ENCODE measurements around the gene SLC46A3. TPM values are rescaled to one million over a fixed set of nuclear protein-coding genes. Genes with fewer than 3 reads are reported as not detected.

Gene SLC46A3, protein sequence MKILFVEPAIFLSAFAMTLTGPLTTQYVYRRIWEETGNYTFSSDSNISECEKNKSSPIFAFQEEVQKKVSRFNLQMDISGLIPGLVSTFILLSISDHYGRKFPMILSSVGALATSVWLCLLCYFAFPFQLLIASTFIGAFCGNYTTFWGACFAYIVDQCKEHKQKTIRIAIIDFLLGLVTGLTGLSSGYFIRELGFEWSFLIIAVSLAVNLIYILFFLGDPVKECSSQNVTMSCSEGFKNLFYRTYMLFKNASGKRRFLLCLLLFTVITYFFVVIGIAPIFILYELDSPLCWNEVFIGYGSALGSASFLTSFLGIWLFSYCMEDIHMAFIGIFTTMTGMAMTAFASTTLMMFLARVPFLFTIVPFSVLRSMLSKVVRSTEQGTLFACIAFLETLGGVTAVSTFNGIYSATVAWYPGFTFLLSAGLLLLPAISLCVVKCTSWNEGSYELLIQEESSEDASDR
- total RNA-seq, result 2.1 and 4.9 TPM in 2 replicates

DNA sequence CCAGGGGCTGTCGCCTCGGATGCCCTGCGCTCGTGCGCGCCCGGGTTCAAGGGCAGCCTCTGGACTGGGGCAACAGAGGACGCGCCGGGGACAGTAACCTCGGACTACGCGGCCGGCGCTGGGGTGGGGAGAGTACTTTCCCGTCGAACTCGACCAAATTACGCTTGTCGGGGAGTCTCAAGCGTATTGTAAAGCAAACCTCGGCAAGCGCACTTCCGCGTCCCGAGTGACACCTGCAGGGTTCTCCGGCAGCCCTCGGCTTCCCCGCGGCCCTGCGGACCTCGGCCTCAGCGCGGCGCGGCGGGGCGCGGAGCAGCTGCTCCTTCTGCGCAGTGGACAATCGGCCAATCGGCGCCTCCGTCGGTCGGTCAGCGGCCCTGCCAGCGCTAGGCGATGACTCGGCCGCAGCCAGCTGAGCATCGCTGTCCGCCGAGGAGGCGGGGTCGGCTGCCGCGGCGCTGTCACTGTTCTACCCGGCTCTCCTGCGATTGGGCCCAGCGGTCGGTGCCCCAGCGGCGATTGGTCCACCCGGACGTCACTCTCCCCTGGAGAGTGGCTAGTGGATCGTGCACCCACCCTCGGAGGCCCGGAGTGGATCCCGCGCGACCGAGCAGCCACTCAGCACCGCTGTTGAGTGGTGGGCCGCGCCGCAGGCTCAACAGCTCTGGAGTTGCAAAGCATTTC, at the start of gene SLC46A3:
Gene SLC46A3 (minus strand): TSS at position 428 of the 684 bp plus-strand sequence. CDS start 972 bp downstream, outside the sequence.

DNA sequence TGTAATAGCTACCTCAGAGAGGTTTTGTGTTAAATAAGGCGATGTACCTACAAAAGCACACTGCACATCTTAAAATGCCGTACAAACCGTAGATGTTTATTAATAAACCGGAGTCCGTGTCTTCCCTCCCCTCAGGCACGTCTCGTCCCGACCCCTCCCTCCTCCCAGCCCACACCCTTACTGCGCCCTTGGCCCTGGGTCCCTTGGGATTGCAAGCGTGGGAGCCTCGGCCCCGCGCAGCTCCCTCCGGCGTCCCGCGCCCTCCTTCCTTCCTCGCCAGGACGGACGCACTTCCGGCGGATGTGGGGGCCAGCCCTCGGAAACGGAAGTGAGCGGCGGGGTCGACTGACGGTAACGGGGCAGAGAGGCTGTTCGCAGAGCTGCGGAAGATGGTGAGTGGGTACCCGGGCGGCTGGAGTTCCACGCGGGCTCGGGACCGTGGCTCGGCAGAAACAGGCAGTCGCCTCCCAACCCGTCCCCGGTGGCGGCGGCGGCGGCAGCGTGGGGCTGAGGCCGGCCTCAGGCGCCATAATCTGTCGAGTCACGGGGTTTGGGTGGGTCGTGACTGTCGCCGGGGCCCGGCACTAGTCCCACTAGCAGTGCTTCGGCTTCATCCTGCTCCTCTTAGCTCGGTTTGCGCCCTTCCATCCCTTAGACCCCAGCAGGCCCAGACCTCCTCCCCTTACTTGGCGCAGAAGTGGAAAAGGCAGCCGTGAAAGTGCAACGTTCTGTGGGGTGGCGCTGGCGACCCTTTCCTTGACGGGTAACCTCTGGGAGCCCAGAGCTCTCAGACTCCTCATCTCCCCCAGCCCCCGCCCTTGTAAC, 59.8 kb downstream of the SLC46A3 start, which contains the start of gene POMP:
Gene POMP (plus strand): TSS at position 335 of the 825 bp plus-strand sequence. CDS start 55 bp downstream, at position 390.

Small RNA genes within 50 kb of the gene (small RNA-seq; reads per million reads assigned to genes)
- not detected for gene RNU6-53P

Other genes starting within 250 kb of the SLC46A3 start
- 0.13 and 0.54 TPM in 2 replicates for gene FLT1, start 223.8 kb downstream of the SLC46A3 start, total RNA-seq
- 107 and 112 TPM in 2 replicates for gene POMP, start 59.8 kb downstream of the SLC46A3 start, total RNA-seq
- under 0.01 TPM in 1 of 2 replicates, not detected in the other for gene MTUS2, start 101.4 kb upstream of the SLC46A3 start, total RNA-seq